HG03575 (cell line): ENCODE measurements around the gene ADAMTS7.
"Not testable (repeated sequence)": the region's sequence is repeated elsewhere in the genome, so short reads cannot be mapped to it uniquely, and the experiment has no call there.

ENCODE experiments used
- ATAC-seq: cut with Tn5 transposase; IDR thresholded peaks from one replicate; pipeline ENCODE4 v1.9.1; 2021; ENCODE audit not compliant: unreplicated experiment, insufficient number of reproducible peaks, low FRiP score; ENCODE audit errors: extremely low read depth

The ADAMTS7 gene

GRCh38 chr15:78811124-78811824 lies at the start of gene ADAMTS7:
Gene ADAMTS7 (minus strand): TSS chr15:78811464. CDS start chr15:78811220, 244 bp downstream.
- ATAC-seq = no peak

- no peak for ATAC-seq
These were observed 48.9 kb upstream of the ADAMTS7 start for GRCh38 chr15:78859971-78860719.

- ATAC-seq = no peak
These were observed 44.5 kb upstream of the ADAMTS7 start for GRCh38 chr15:78855746-78856145.

- no peak for ATAC-seq
These were observed 43.6 kb upstream of the ADAMTS7 start for GRCh38 chr15:78854833-78855372.

- ATAC-seq = no peak
These were observed 42.2 kb upstream of the ADAMTS7 start for GRCh38 chr15:78853500-78853899.

GRCh38 chr15:78850941-78851755 lies 39.9 kb upstream of the ADAMTS7 start:
- ATAC-seq = no peak

- no peak for ATAC-seq
These were observed 39.1 kb upstream of the ADAMTS7 start for GRCh38 chr15:78850352-78850751.

GRCh38 chr15:78847387-78847906 lies 36.2 kb upstream of the ADAMTS7 start:
- not testable (repeated sequence) for ATAC-seq

- not testable (repeated sequence) for ATAC-seq
These were observed 35.6 kb upstream of the ADAMTS7 start for GRCh38 chr15:78846906-78847305.

GRCh38 chr15:78842519-78842918 lies 31.3 kb upstream of the ADAMTS7 start:
- ATAC-seq = no peak

- ATAC-seq = no peak
These were observed 30.6 kb upstream of the ADAMTS7 start for GRCh38 chr15:78841891-78842290.

GRCh38 chr15:78841376-78841706 lies 30.1 kb upstream of the ADAMTS7 start:
- no peak for ATAC-seq

- ATAC-seq = no peak
These were observed 29.6 kb upstream of the ADAMTS7 start for GRCh38 chr15:78840661-78841375.

- ATAC-seq = not testable (repeated sequence)
These were observed 27.9 kb upstream of the ADAMTS7 start for GRCh38 chr15:78839151-78839550.

GRCh38 chr15:78838489-78838888 lies 27.2 kb upstream of the ADAMTS7 start:
- no peak for ATAC-seq

- ATAC-seq = no peak
These were observed 26.3 kb upstream of the ADAMTS7 start for GRCh38 chr15:78837543-78837942.

- no peak for ATAC-seq
These were observed 25.9 kb upstream of the ADAMTS7 start for GRCh38 chr15:78837131-78837530.

GRCh38 chr15:78836333-78836732 lies 25.1 kb upstream of the ADAMTS7 start:
- no peak for ATAC-seq
